ENCODE measurements around the gene KLF3. TPM values are rescaled to one million over a fixed set of nuclear protein-coding genes. Genes with fewer than 3 reads are reported as not detected.

The KLF3 gene
- total RNA-seq, 1 experiment from 2014 or later, result 14.4 TPM

DNA sequence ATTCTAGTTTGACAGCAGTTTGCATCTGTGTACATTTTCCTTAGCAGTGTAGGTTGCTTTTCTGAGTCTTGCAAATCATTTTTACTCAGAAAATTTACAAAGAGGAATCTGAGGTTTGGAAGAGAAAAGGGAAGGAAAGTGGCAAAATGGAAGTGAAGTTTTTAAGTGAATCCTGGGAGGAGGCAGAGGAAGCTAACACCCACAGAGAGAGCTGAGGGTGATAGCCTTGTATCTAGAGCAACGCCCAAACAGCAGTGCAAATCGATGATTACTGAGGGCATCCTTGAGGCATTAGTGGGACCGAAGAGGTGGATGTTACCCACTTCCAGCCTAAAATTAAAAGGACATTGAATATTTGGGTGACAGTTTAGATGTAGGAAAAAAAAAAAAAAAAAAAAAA, 31.8 kb downstream of the KLF3 start:
- intact Hi-C loops (cut with micrococcal nuclease; ENCODE audit: unreplicated experiment), result no loop called here
- TF ChIP-seq, protein P1, sequence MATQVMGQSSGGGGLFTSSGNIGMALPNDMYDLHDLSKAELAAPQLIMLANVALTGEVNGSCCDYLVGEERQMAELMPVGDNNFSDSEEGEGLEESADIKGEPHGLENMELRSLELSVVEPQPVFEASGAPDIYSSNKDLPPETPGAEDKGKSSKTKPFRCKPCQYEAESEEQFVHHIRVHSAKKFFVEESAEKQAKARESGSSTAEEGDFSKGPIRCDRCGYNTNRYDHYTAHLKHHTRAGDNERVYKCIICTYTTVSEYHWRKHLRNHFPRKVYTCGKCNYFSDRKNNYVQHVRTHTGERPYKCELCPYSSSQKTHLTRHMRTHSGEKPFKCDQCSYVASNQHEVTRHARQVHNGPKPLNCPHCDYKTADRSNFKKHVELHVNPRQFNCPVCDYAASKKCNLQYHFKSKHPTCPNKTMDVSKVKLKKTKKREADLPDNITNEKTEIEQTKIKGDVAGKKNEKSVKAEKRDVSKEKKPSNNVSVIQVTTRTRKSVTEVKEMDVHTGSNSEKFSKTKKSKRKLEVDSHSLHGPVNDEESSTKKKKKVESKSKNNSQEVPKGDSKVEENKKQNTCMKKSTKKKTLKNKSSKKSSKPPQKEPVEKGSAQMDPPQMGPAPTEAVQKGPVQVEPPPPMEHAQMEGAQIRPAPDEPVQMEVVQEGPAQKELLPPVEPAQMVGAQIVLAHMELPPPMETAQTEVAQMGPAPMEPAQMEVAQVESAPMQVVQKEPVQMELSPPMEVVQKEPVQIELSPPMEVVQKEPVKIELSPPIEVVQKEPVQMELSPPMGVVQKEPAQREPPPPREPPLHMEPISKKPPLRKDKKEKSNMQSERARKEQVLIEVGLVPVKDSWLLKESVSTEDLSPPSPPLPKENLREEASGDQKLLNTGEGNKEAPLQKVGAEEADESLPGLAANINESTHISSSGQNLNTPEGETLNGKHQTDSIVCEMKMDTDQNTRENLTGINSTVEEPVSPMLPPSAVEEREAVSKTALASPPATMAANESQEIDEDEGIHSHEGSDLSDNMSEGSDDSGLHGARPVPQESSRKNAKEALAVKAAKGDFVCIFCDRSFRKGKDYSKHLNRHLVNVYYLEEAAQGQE (IDR thresholded peaks at IDR 0.05; ENCODE audit: insufficient read depth in 1 of 2, low read depth in 2 of 2, low read length in 1 of 2), result no peak
- TF ChIP-seq TCF7L2 (IDR thresholded peaks at IDR 0.05; ENCODE audit: low read depth, low read length), result no peak
- no peak for TF ChIP-seq SIN3A (IDR thresholded peaks at IDR 0.05; ENCODE audit: borderline replicate concordance, insufficient read depth, low read depth, low read length)
- TF ChIP-seq POLR2AphosphoS5 (IDR thresholded peaks at IDR 0.05; ENCODE audit: low read depth, low read length), result no peak
- Histone ChIP-seq H3K27me3 (ENCODE audit: control insufficient read depth, insufficient read depth, low read length) (no peaks in the 10 kb centered on the region), H3K4me3 (ENCODE audit: low read depth in 2 of 2, low read length in 2 of 2) (no peak overlapping the region), H3K27ac (ENCODE audit: low read length) (no peak overlapping the region), H3K4me1 (ENCODE audit: control insufficient read depth, insufficient read depth, low read length) (no peaks in the 10 kb centered on the region), H3K9me3 (ENCODE audit: control insufficient read depth, insufficient read depth, low read depth, low read length) (no peaks in the 10 kb centered on the region), H3K36me3 (ENCODE audit: control insufficient read depth, insufficient read depth, low read length) (no peaks in the 10 kb centered on the region; the same call in 1 of the 2 replicates)
- no peak for ATAC-seq
- POLR2A ChIA-PET, result no interaction called here
- in situ Hi-C loops (cut with HindIII; ENCODE audit: low pct_unique_long_range_greater_than_20kb, low sequenced_read_pairs), result no loop called here
- DNase-seq (ENCODE audit: low read depth, low spot score), result no peak
- CTCF ChIA-PET, result no interaction called here
- BruUV-seq (replicated peaks), result no TSS peak

DNA sequence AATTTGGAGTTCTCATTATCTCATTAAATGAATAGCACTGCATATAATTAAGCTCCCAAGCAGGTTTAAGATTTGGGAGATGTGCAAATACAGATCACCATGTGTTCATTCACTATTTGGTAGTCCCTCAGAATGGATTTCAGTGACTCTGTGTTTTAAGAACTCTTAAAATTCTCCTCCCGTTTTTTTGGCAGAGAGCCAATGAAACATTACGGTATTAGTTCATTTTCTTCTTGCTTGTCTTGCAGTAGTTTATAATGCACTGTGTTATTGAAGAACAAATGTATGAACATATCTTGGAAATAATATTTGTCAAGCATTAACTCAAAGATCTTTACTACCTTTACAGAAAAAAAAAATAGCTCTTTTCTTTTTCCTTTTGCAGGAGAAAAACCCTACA, 32.7 kb downstream of the KLF3 start:
- H3K27ac ChIP-seq (ENCODE audit: low read length), result no peak overlapping the region
- H3K4me1 ChIP-seq (ENCODE audit: control insufficient read depth, insufficient read depth, low read length), result no peaks in the 10 kb centered on the region
- no peaks in the 10 kb centered on the region for H3K27me3 ChIP-seq (ENCODE audit: control insufficient read depth, insufficient read depth, low read length)
- POLR2A ChIA-PET, result no interaction called here
- H3K9me3 ChIP-seq (ENCODE audit: control insufficient read depth, insufficient read depth, low read depth, low read length), result no peaks in the 10 kb centered on the region
- in situ Hi-C loops (cut with HindIII; ENCODE audit: low pct_unique_long_range_greater_than_20kb, low sequenced_read_pairs) (no loop called here), intact Hi-C loops (cut with micrococcal nuclease; ENCODE audit: unreplicated experiment) (no loop called here)
- no TSS peak for BruUV-seq (replicated peaks)
- no peak overlapping the region for H3K4me3 ChIP-seq (ENCODE audit: low read depth in 2 of 2, low read length in 2 of 2)
- TF ChIP-seq, protein P1 (IDR thresholded peaks at IDR 0.05; ENCODE audit: insufficient read depth in 1 of 2, low read depth in 2 of 2, low read length in 1 of 2), result no peak
- TF ChIP-seq TCF7L2 (IDR thresholded peaks at IDR 0.05; ENCODE audit: low read depth, low read length) (no peak), POLR2AphosphoS5 (IDR thresholded peaks at IDR 0.05; ENCODE audit: low read depth, low read length) (no peak)
- H3K36me3 ChIP-seq (ENCODE audit: control insufficient read depth, insufficient read depth, low read length), result no peaks in the 10 kb centered on the region; the same call in 1 of the 2 replicates
- DNase-seq (ENCODE audit: low read depth, low spot score), result no peak
- CTCF ChIA-PET, result interaction anchor here (0.6 kb wide), 1 partner anchor 34 kb away, joined by 3 read pairs; no protein-coding TSS in a partner anchor
- no peak for ATAC-seq

DNA sequence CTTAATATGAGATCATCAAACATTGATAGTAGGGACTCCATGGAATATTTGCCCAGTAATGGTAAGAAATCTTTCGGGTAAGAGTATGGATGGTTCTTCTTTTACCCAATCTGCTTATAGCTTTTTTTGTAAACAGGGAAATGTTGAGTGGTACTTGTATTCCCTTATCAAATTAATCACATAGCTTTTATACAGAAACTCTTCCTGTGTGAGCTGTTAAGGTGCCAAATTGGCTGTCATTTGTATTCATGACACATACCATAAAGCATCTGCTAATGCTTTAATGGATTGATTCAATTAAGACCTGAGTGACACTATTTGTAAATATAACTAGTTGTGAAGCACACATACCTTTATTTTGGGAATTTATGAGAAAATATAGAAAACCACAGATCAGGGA, 34.2 kb downstream of the KLF3 start:
- CTCF ChIA-PET, result no interaction called here

More for the DNA sequence above, 34.2 kb downstream of the KLF3 start:
- no peak for ATAC-seq
- Histone ChIP-seq H3K4me3 (ENCODE audit: low read depth in 2 of 2, low read length in 2 of 2) (no peak overlapping the region), H3K27ac (ENCODE audit: low read length) (no peak overlapping the region), H3K4me1 (ENCODE audit: control insufficient read depth, insufficient read depth, low read length) (no peaks in the 10 kb centered on the region), H3K9me3 (ENCODE audit: control insufficient read depth, insufficient read depth, low read depth, low read length) (no peaks in the 10 kb centered on the region), H3K27me3 (ENCODE audit: control insufficient read depth, insufficient read depth, low read length) (no peaks in the 10 kb centered on the region), H3K36me3 (ENCODE audit: control insufficient read depth, insufficient read depth, low read length) (no peaks in the 10 kb centered on the region; the same call in 1 of the 2 replicates)
- in situ Hi-C loops (cut with HindIII; ENCODE audit: low pct_unique_long_range_greater_than_20kb, low sequenced_read_pairs) (no loop called here), intact Hi-C loops (cut with micrococcal nuclease; ENCODE audit: unreplicated experiment) (no loop called here)
- POLR2A ChIA-PET, result no interaction called here
- TF ChIP-seq SIN3A (IDR thresholded peaks at IDR 0.05; ENCODE audit: borderline replicate concordance, insufficient read depth, low read depth, low read length), result no peak
- TF ChIP-seq, protein P1 (IDR thresholded peaks at IDR 0.05; ENCODE audit: insufficient read depth in 1 of 2, low read depth in 2 of 2, low read length in 1 of 2), result no peak
- no peak for TF ChIP-seq POLR2AphosphoS5 (IDR thresholded peaks at IDR 0.05; ENCODE audit: low read depth, low read length)
- TF ChIP-seq TCF7L2 (IDR thresholded peaks at IDR 0.05; ENCODE audit: low read depth, low read length), result no peak
- TF ChIP-seq, protein P2, sequence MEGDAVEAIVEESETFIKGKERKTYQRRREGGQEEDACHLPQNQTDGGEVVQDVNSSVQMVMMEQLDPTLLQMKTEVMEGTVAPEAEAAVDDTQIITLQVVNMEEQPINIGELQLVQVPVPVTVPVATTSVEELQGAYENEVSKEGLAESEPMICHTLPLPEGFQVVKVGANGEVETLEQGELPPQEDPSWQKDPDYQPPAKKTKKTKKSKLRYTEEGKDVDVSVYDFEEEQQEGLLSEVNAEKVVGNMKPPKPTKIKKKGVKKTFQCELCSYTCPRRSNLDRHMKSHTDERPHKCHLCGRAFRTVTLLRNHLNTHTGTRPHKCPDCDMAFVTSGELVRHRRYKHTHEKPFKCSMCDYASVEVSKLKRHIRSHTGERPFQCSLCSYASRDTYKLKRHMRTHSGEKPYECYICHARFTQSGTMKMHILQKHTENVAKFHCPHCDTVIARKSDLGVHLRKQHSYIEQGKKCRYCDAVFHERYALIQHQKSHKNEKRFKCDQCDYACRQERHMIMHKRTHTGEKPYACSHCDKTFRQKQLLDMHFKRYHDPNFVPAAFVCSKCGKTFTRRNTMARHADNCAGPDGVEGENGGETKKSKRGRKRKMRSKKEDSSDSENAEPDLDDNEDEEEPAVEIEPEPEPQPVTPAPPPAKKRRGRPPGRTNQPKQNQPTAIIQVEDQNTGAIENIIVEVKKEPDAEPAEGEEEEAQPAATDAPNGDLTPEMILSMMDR (IDR thresholded peaks at IDR 0.05), result no peak
- DNase-seq (ENCODE audit: low read depth, low spot score), result no peak
- BruUV-seq (replicated peaks), result no TSS peak
